HCT116 (cell line): ENCODE results near the gene BRINP2. TPM values are rescaled to one million over a fixed set of nuclear protein-coding genes. Genes with fewer than 3 reads are reported as not detected.

Experiments used
- ATAC-seq: fragments of 200-7000 bp; cut with Tn5 transposase; 2 replicates; pipeline ENCODE4 v1.9.1; 2020; ENCODE audit warnings: mild to moderate bottlenecking, moderate library complexity
- BruUV-seq: library from RNA; stranded (reverse); fragments of 400-500 nt; replicated peaks from 2 replicates; lab custom pipeline; 2021; lab: Mats Ljungman, UMichigan
- CTCF ChIA-PET: fragments of 300-600 bp; sonication (Branson Sonifier 250); formaldehyde crosslinking; loops from one replicate; lab custom pipeline; 2021; ENCODE audit warnings: antibody characterized with exemption; lab: Charles Lee
- POLR2A ChIA-PET: fragments of 300-600, 350-600 bp; sonication (Branson Sonifier 250); formaldehyde crosslinking; loops from one replicate; lab custom pipeline; 2021; ENCODE audit warnings: antibody characterized with exemption; lab: Charles Lee
- RAD21 ChIA-PET, 2 experiments: fragments of 300-600 bp; sonication (Branson Sonifier 250); formaldehyde crosslinking; loops; one replicate each; lab custom pipeline; 2023; ENCODE audit warnings: low total read pairs in 2 of 2; ENCODE audit not compliant: uncharacterized antibody in 2 of 2, unreplicated experiment in 2 of 2, low non-redundant PET in 1 of 2; lab: Charles Lee
- DNase-seq: peaks from one replicate; pipeline ENCODE4 v3.0.0-alpha.2; 2010; ENCODE audit warnings: low read depth, low spot score
- H2AFZ ChIP-seq: fragments of 200-600 bp; shearing (Covaris generic), sonication (generic); 2 replicates; pipeline ENCODE4 v1.6.1; 2017; ENCODE audit warnings: low read depth, mixed run types, mixed read lengths, antibody characterized with exemption, low read length; ENCODE audit not compliant: poor library complexity, severe bottlenecking
- H3K27ac ChIP-seq: 2 replicates; pipeline ENCODE4 v1.5.1; 2012; ENCODE audit warnings: low read depth, low read length
- H3K27me3 ChIP-seq: fragments of 200-600 bp; sonication (generic); 2 replicates; pipeline ENCODE4 v1.6.1; 2016; ENCODE audit warnings: mixed run types, low read length, mixed read lengths; ENCODE audit not compliant: insufficient read depth
- H3K36me3 ChIP-seq, 2 experiments: fragments of 200-500 bp in 1 of 2; fragments of 200-600 bp in 1 of 2; sonication (Bioruptor generic) in 1 of 2; sonication (generic) in 1 of 2; 2 replicates each; pipeline versions ENCODE4 v1.5.1 to v1.6.1; 2014 to 2016; ENCODE audit warnings: low read length in 2 of 2, inconsistent platforms in 1 of 2, mixed read lengths in 1 of 2, mixed run types in 1 of 2; ENCODE audit not compliant: insufficient read depth in 2 of 2, control insufficient read depth in 1 of 2
- H3K4me1 ChIP-seq, 2 experiments: fragments of 200-600 bp in 1 of 2; sonication (generic) in 1 of 2; 2 replicates each; pipeline versions ENCODE4 v1.5.1 to v1.6.1; 2012 to 2017; ENCODE audit warnings: low read length in 2 of 2, inconsistent platforms in 1 of 2, mild to moderate bottlenecking in 1 of 2, mixed read lengths in 1 of 2, mixed run types in 1 of 2, moderate library complexity in 1 of 2; ENCODE audit not compliant: insufficient read depth in 2 of 2, control insufficient read depth in 1 of 2
- H3K4me2 ChIP-seq: fragments of 200-600 bp; sonication (generic); 2 replicates; pipeline ENCODE4 v1.6.1; 2017; ENCODE audit warnings: mixed run types, low read length, mixed read lengths
- H3K4me3 ChIP-seq, 2 experiments: fragments of 200-600 bp in 1 of 2; sonication (generic) in 1 of 2; replicated peaks in 1 of 2; 2 replicates each; pipeline ENCODE4 v1.5.1; 2011 to 2016; ENCODE audit warnings: low read length in 2 of 2, control low read depth in 1 of 2, low read depth in 1 of 2, mild to moderate bottlenecking in 1 of 2, mixed read lengths in 1 of 2, mixed run types in 1 of 2
- H3K79me2 ChIP-seq: fragments of 200-600 bp; sonication (generic); 2 replicates; pipeline ENCODE4 v1.6.1; 2017; ENCODE audit warnings: mild to moderate bottlenecking, mixed run types, low read length, moderate library complexity, mixed read lengths; ENCODE audit not compliant: insufficient read depth
- H3K9ac ChIP-seq: fragments of 200-600 bp; sonication (generic); 2 replicates; pipeline ENCODE4 v1.6.1; 2016; ENCODE audit warnings: low read length, mixed read lengths
- H3K9me2 ChIP-seq: fragments of 200-600 bp; sonication (generic), shearing (Covaris generic); 2 replicates; pipeline ENCODE4 v1.6.1; 2017; ENCODE audit warnings: mixed run types, mild to moderate bottlenecking, moderate library complexity; ENCODE audit not compliant: insufficient read depth
- H3K9me3 ChIP-seq, 2 experiments: fragments of 200-500 bp in 1 of 2; fragments of 200-600 bp in 1 of 2; sonication (Bioruptor generic) in 1 of 2; sonication (generic) in 1 of 2; 2 replicates each; pipeline ENCODE4 v1.6.1; 2014 to 2017; ENCODE audit warnings: low read length in 2 of 2, mixed read lengths in 2 of 2, inconsistent platforms in 1 of 2, low read depth in 1 of 2, mild to moderate bottlenecking in 1 of 2, mixed run types in 1 of 2, moderate library complexity in 1 of 2; ENCODE audit not compliant: control insufficient read depth in 1 of 2, insufficient read depth in 1 of 2
- H4K20me1 ChIP-seq: fragments of 200-600 bp; sonication (generic), shearing (Covaris generic); 2 replicates; pipeline ENCODE4 v1.6.1; 2017; ENCODE audit warnings: mixed run types, mild to moderate bottlenecking, moderate library complexity; ENCODE audit not compliant: insufficient read depth
- CBX3 ChIP-seq: IDR thresholded peaks from 2 replicates; pipeline ENCODE4 v1.6.1; 2012; ENCODE audit warnings: low read depth
- CEBPB ChIP-seq: IDR thresholded peaks from 2 replicates; pipeline ENCODE4 v1.6.1; 2012; ENCODE audit warnings: low read depth
- ELF1 ChIP-seq: IDR thresholded peaks from 2 replicates; pipeline ENCODE4 v1.6.1; 2012; ENCODE audit warnings: low read depth, borderline replicate concordance
- FOSL1 ChIP-seq: IDR thresholded peaks from 2 replicates; pipeline ENCODE4 v1.6.1; 2012; ENCODE audit warnings: low read depth
- POLR2AphosphoS5 ChIP-seq: IDR thresholded peaks from 2 replicates; pipeline ENCODE4 v1.6.1; 2011; ENCODE audit warnings: mild to moderate bottlenecking, low read depth, low read length, moderate library complexity
- RAD21 ChIP-seq: IDR thresholded peaks from 2 replicates; pipeline ENCODE4 v1.6.1; 2012; ENCODE audit warnings: low read depth, mild to moderate bottlenecking
- SIN3A ChIP-seq: IDR thresholded peaks from 2 replicates; pipeline ENCODE4 v1.6.1; 2012; ENCODE audit warnings: low read depth
- TCF7L2 ChIP-seq: IDR thresholded peaks from 2 replicates; pipeline ENCODE4 v1.7.0; 2011; ENCODE audit warnings: borderline replicate concordance, inconsistent platforms; ENCODE audit not compliant: insufficient read depth, insufficient read length; ENCODE audit errors: extremely low read depth
- ZFX ChIP-seq: fragments of 450-650 bp; IDR thresholded peaks from 2 replicates; pipeline ENCODE4 v1.6.1; 2017
- ZNF274 ChIP-seq: fragments of 200-500 bp; sonication (Bioruptor generic); IDR thresholded peaks from 2 replicates; pipeline ENCODE4 v1.6.1; 2014; ENCODE audit warnings: mild to moderate bottlenecking, low read depth, low read length, inconsistent platforms
- intact Hi-C: fragments of 100-400 bp; cut with micrococcal nuclease; formaldehyde crosslinking; loops from 2 replicates; pipeline ENCODE4 v1.10.0; 2022
- total RNA-seq: library from RNA; stranded (reverse); gene quantifications from one replicate; pipeline ENCODE4 v1.2.1, GENCODE V29; 2021; ENCODE audit not compliant: unreplicated experiment
- TF ChIP-seq, protein P1 (sequence below), 3 experiments: fragments of 200-600 bp in 1 of 3; sonication (generic) in 1 of 3; IDR thresholded peaks in 2 of 3; conservative IDR thresholded peaks in 1 of 3; 2 replicates each; pipeline ENCODE4 v1.5.1; 2012 to 2017; ENCODE audit warnings: low read depth in 2 of 3, low read length in 2 of 3, antibody characterized with exemption in 1 of 3, borderline replicate concordance in 1 of 3, control low read depth in 1 of 3, mild to moderate bottlenecking in 1 of 3, mixed read lengths in 1 of 3, mixed run types in 1 of 3, moderate library complexity in 1 of 3; ENCODE audit not compliant: insufficient read depth in 1 of 3
- TF ChIP-seq, protein P2 (sequence below): IDR thresholded peaks from 2 replicates; pipeline ENCODE4 v1.6.1; 2012; ENCODE audit warnings: low read depth
- TF ChIP-seq, protein P3 (sequence below): IDR thresholded peaks from 2 replicates; pipeline ENCODE4 v1.6.1; 2012

The BRINP2 gene
- total RNA-seq, 1 experiment from 2014 or later: not detected

DNA sequence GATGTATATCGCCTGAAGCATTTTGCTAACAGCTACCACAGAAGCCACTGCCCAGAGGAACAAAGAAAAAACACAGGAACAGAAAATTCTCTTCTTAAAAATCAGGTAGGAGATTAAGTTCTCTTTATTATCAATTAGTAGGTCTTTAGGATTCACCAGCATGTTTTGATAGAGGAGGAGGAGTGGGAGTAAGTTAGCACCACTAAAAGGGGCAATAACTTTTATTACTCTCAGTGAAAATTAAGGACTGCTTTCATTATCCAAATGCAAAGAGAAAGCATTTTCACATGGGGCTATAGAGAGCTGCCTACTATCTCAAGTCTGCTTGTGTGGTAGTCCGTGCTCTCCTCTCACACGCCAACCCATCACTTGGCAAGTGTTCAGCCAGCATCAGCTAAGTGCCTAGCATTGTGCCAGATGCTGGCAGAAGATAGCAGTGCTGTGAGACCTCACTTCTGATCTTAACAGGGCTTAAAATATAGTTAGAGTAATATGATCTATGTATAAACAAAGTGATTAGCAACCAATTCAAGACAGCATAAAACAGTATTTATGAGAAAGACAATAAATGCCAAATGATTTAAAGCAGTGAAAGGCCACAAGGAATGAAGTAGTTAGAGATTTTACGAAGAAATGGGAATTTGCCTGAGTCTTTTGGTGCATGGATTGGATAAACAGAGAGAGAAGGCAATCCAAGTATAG, 46.0 kb upstream of the BRINP2 start:
- H2AFZ ChIP-seq: no peak overlapping the region
- no peaks in the 10 kb centered on the region for H3K9me2 ChIP-seq
- no peak for ATAC-seq
- RAD21 ChIA-PET: no interaction called here
- DNase-seq: no peak
- POLR2A ChIA-PET: no interaction called here
- BruUV-seq: no TSS peak
- CTCF ChIA-PET: no interaction called here
- TF ChIP-seq, protein P1, sequence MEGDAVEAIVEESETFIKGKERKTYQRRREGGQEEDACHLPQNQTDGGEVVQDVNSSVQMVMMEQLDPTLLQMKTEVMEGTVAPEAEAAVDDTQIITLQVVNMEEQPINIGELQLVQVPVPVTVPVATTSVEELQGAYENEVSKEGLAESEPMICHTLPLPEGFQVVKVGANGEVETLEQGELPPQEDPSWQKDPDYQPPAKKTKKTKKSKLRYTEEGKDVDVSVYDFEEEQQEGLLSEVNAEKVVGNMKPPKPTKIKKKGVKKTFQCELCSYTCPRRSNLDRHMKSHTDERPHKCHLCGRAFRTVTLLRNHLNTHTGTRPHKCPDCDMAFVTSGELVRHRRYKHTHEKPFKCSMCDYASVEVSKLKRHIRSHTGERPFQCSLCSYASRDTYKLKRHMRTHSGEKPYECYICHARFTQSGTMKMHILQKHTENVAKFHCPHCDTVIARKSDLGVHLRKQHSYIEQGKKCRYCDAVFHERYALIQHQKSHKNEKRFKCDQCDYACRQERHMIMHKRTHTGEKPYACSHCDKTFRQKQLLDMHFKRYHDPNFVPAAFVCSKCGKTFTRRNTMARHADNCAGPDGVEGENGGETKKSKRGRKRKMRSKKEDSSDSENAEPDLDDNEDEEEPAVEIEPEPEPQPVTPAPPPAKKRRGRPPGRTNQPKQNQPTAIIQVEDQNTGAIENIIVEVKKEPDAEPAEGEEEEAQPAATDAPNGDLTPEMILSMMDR (IDR thresholded peaks at IDR 0.05 in 2 of 3, conservative IDR thresholded peaks at IDR 0.05 in 1 of 3; ENCODE audit: borderline replicate concordance in 1 of 3, insufficient read depth in 1 of 3, low read depth in 2 of 3, low read length in 2 of 3): no peak
- TF ChIP-seq SIN3A (no peak), ZNF274 (no peak), ZFX (no peak), TCF7L2 (no peak), ELF1 (no peak), CEBPB (no peak), CBX3 (no peak), RAD21 (no peak), FOSL1 (no peak), POLR2AphosphoS5 (no peak)
- TF ChIP-seq, protein P2, sequence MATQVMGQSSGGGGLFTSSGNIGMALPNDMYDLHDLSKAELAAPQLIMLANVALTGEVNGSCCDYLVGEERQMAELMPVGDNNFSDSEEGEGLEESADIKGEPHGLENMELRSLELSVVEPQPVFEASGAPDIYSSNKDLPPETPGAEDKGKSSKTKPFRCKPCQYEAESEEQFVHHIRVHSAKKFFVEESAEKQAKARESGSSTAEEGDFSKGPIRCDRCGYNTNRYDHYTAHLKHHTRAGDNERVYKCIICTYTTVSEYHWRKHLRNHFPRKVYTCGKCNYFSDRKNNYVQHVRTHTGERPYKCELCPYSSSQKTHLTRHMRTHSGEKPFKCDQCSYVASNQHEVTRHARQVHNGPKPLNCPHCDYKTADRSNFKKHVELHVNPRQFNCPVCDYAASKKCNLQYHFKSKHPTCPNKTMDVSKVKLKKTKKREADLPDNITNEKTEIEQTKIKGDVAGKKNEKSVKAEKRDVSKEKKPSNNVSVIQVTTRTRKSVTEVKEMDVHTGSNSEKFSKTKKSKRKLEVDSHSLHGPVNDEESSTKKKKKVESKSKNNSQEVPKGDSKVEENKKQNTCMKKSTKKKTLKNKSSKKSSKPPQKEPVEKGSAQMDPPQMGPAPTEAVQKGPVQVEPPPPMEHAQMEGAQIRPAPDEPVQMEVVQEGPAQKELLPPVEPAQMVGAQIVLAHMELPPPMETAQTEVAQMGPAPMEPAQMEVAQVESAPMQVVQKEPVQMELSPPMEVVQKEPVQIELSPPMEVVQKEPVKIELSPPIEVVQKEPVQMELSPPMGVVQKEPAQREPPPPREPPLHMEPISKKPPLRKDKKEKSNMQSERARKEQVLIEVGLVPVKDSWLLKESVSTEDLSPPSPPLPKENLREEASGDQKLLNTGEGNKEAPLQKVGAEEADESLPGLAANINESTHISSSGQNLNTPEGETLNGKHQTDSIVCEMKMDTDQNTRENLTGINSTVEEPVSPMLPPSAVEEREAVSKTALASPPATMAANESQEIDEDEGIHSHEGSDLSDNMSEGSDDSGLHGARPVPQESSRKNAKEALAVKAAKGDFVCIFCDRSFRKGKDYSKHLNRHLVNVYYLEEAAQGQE: no peak
- TF ChIP-seq, protein P3, sequence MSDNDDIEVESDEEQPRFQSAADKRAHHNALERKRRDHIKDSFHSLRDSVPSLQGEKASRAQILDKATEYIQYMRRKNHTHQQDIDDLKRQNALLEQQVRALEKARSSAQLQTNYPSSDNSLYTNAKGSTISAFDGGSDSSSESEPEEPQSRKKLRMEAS: no peak
- no peaks in the 10 kb centered on the region for H3K4me1 ChIP-seq
- H3K27me3 ChIP-seq: peaks cover 32% of the 10 kb centered on the region
- no peak overlapping the region for H3K27ac ChIP-seq
- no peaks in the 10 kb centered on the region for H3K9me3 ChIP-seq
- intact Hi-C loops: no loop called here
- H3K4me3 ChIP-seq: no peak overlapping the region
- H3K79me2 ChIP-seq: no peaks in the 10 kb centered on the region
- no peaks in the 10 kb centered on the region for H3K36me3 ChIP-seq
- H4K20me1 ChIP-seq: no peaks in the 10 kb centered on the region
- H3K9ac ChIP-seq: no peak overlapping the region
- no peak overlapping the region for H3K4me2 ChIP-seq
